GM23338 (cell line): ENCODE data around the gene NUP62CL. TPM values are rescaled to one million over a fixed set of nuclear protein-coding genes. Genes with fewer than 3 reads are reported as not detected.

Source experiments
- ATAC-seq: fragments of 200-7000 bp; cut with Tn5 transposase; 3 replicates; pipeline ENCODE4 v1.9.1; 2020
- DNase-seq: peaks from one replicate; pipeline ENCODE4 v3.0.0-alpha.2; 2015; ENCODE audit warnings: low spot score
- H2AFZ ChIP-seq: fragments of 200-600 bp; sonication (generic); 2 replicates; pipeline ENCODE4 v1.8.0; 2016; ENCODE audit warnings: antibody characterized with exemption, mild to moderate bottlenecking, moderate library complexity
- H3F3A ChIP-seq: fragments of 200-600 bp; sonication (generic); replicated peaks from 2 replicates; pipeline ENCODE4 v1.8.0; 2017; ENCODE audit warnings: antibody characterized with exemption, mixed run types, low read depth
- H3K27ac ChIP-seq: fragments of 200-600 bp; sonication (generic); 2 replicates; pipeline ENCODE4 v1.6.1; 2016; ENCODE audit warnings: low read depth
- H3K27me3 ChIP-seq: fragments of 200-600 bp; sonication (generic); 2 replicates; pipeline ENCODE4 v1.8.0; 2016; ENCODE audit warnings: mild to moderate bottlenecking, mixed run types, moderate library complexity; ENCODE audit not compliant: insufficient read depth
- H3K36me3 ChIP-seq: fragments of 200-600 bp; sonication (generic); 2 replicates; pipeline ENCODE4 v1.8.0; 2016; ENCODE audit warnings: mild to moderate bottlenecking; ENCODE audit not compliant: insufficient read depth
- H3K4me1 ChIP-seq: fragments of 200-600 bp; sonication (generic); 2 replicates; pipeline ENCODE4 v1.8.0; 2016; ENCODE audit warnings: mild to moderate bottlenecking, moderate library complexity; ENCODE audit not compliant: insufficient read depth
- H3K4me2 ChIP-seq: fragments of 200-600 bp; sonication (generic); 2 replicates; pipeline ENCODE4 v1.7.1; 2017; ENCODE audit warnings: mixed run types
- H3K4me3 ChIP-seq: fragments of 200-600 bp; sonication (generic); 2 replicates; pipeline ENCODE4 v1.6.1; 2016; ENCODE audit warnings: mixed run types
- H3K79me2 ChIP-seq: fragments of 200-600 bp; sonication (generic); replicated peaks from 2 replicates; pipeline ENCODE4 v1.8.0; 2017; ENCODE audit warnings: mild to moderate bottlenecking; ENCODE audit not compliant: insufficient read depth
- H3K9me2 ChIP-seq: fragments of 200-600 bp; sonication (generic); 2 replicates; pipeline ENCODE4 v1.8.0; 2017; ENCODE audit not compliant: insufficient read depth
- H4K20me1 ChIP-seq: fragments of 200-600 bp; sonication (generic); replicated peaks from 2 replicates; pipeline ENCODE4 v1.8.0; 2017; ENCODE audit warnings: mild to moderate bottlenecking; ENCODE audit not compliant: insufficient read depth
- H3K27ac Mint-ChIP-seq: 2 replicates; pipeline ENCODE4 v1.8.0; 2020; ENCODE audit warnings: inconsistent platforms, mild to moderate bottlenecking, moderate library complexity, mixed read lengths
- H3K27me3 Mint-ChIP-seq: 3 replicates; pipeline ENCODE4 v1.8.0; 2022; ENCODE audit warnings: low read depth, mild to moderate bottlenecking, moderate library complexity, mixed read lengths, inconsistent platforms; ENCODE audit not compliant: insufficient read depth, poor library complexity
- H3K36me3 Mint-ChIP-seq: 3 replicates; pipeline ENCODE4 v1.8.0; 2021; ENCODE audit warnings: low read depth, mild to moderate bottlenecking, inconsistent platforms, moderate library complexity, mixed read lengths
- H3K4me1 Mint-ChIP-seq: 3 replicates; pipeline ENCODE4 v1.8.0; 2020; ENCODE audit warnings: mild to moderate bottlenecking, inconsistent platforms, mixed read lengths
- H3K4me3 Mint-ChIP-seq: 3 replicates; pipeline ENCODE4 v1.8.0; 2021; ENCODE audit warnings: moderate library complexity, mild to moderate bottlenecking, inconsistent platforms, mixed read lengths
- H3K9me3 Mint-ChIP-seq: 3 replicates; pipeline ENCODE4 v1.8.0; 2020; ENCODE audit warnings: moderate library complexity, mild to moderate bottlenecking, inconsistent platforms, mixed read lengths
- EZH2phosphoT487 ChIP-seq: fragments of 200-600 bp; sonication (generic); IDR thresholded peaks from one replicate; pipeline ENCODE4 v1.8.1; 2018; ENCODE audit warnings: antibody characterized with exemption; ENCODE audit not compliant: unreplicated experiment
- polyA plus RNA-seq: library from polyadenylated mRNA; unstranded; fragments of >200 nt; fragmentation: Nextera tagmentation; extraction: Ambion mirVana; gene quantifications from 2 replicates; pipeline ENCODE4 v1.2.1, GENCODE V29; 2016
- small RNA-seq: library from RNA; depleted of rRNA; stranded (forward); fragments of <200 nt; gene quantifications from one replicate; pipeline ENCODE3, GENCODE V24; 2014; ENCODE audit warnings: low replicate concordance
- total RNA-seq: library from RNA; depleted of rRNA; stranded (reverse); fragments of >200 nt; shearing (Covaris generic); gene quantifications from 2 replicates; pipeline ENCODE4 v1.2.3, GENCODE V29; 2014; rRNA removed
- TF ChIP-seq, protein P1 (sequence below): IDR thresholded peaks from 2 replicates; pipeline ENCODE4 v1.6.1; 2016; ENCODE audit warnings: antibody characterized with exemption

The NUP62CL gene
- total and polyA plus RNA-seq, 2 experiments from 2014 or later: 5.8 to 11.2 TPM

DNA sequence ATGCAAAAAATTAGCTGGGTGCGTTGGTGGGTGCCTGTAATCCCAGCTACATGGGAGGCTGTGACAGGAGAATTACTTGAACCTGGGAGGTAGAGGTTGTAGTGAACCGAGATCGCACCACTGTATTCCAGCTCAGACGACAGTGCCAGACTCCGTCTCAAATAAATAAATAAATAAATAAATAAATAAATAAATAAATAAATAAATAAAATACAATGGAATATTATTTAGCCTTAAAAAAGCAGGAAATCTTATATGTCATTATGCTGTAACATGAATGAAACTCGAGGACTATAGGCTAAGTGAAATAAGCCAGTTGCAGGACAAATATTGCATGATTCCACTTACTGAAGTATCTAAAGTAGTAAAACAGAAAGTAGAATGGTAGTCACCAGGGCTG, 130.1 kb downstream of the NUP62CL start:
- ATAC-seq (no peak), DNase-seq (no peak)
- H3K4me3 ChIP-seq: no peak overlapping the region
- no peak for TF ChIP-seq EZH2phosphoT487
- TF ChIP-seq, protein P1, sequence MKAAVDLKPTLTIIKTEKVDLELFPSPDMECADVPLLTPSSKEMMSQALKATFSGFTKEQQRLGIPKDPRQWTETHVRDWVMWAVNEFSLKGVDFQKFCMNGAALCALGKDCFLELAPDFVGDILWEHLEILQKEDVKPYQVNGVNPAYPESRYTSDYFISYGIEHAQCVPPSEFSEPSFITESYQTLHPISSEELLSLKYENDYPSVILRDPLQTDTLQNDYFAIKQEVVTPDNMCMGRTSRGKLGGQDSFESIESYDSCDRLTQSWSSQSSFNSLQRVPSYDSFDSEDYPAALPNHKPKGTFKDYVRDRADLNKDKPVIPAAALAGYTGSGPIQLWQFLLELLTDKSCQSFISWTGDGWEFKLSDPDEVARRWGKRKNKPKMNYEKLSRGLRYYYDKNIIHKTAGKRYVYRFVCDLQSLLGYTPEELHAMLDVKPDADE: no peak
- Mint-ChIP-seq H3K4me3 (no peak overlapping the region), H3K36me3 (peaks cover 22% of the 10 kb centered on the region; the same call in 2 of the 3 replicates), H3K4me1 (no peaks in the 10 kb centered on the region; the same call in 2 of the 3 replicates), H3K9me3 (peaks cover 9% of the 10 kb centered on the region; the same call in 2 of the 3 replicates), H3K27me3 (peaks cover 3% of the 10 kb centered on the region), H3K27ac (no peak overlapping the region)
- no peaks in the 10 kb centered on the region for H3K27me3 ChIP-seq
- no peaks in the 10 kb centered on the region for H3K36me3 ChIP-seq
- no peak overlapping the region for H2AFZ ChIP-seq
- H4K20me1 ChIP-seq: no peaks in the 10 kb centered on the region; the same call in 1 of the 2 replicates
- H3K27ac ChIP-seq: no peak overlapping the region
- H3K79me2 ChIP-seq: no peaks in the 10 kb centered on the region
- no peaks in the 10 kb centered on the region for H3K9me2 ChIP-seq
- no peak overlapping the region for H3K4me2 ChIP-seq
- no peaks in the 10 kb centered on the region for H3K4me1 ChIP-seq
- H3F3A ChIP-seq: no peaks in the 10 kb centered on the region

Small RNAs within 50 kb of the gene (small RNA-seq; reads per million reads assigned to genes)
- gene RF00019: not detected

Other genes starting within 250 kb of the NUP62CL start
- gene MORC4, start 206.2 kb downstream of the NUP62CL start, total RNA-seq: 1.7 and 2.1 TPM in 2 replicates
- gene MORC4, start 206.2 kb downstream of the NUP62CL start, polyA plus RNA-seq: 1.6 and 2.0 TPM in 2 replicates
- gene RBM41, start 87.6 kb downstream of the NUP62CL start, total RNA-seq: 16.6 and 20.0 TPM in 2 replicates
- gene RBM41, start 87.6 kb downstream of the NUP62CL start, polyA plus RNA-seq: 13.4 and 21.9 TPM in 2 replicates
- gene DNAAF6, start 178 bp upstream of the NUP62CL start, total RNA-seq: not detected in 2 replicates
- not detected in 2 replicates for gene DNAAF6, start 178 bp upstream of the NUP62CL start, polyA plus RNA-seq
- 1.4 and 1.8 TPM in 2 replicates for gene FRMPD3, start 243.2 kb upstream of the NUP62CL start, total RNA-seq
- 0.11 and 0.16 TPM in 2 replicates for gene FRMPD3, start 243.2 kb upstream of the NUP62CL start, polyA plus RNA-seq